HG03469 (cell line): ENCODE data around the gene GRSF1.
A peak's percentile ranks its signal among the peaks of the same experiment; 100 is the strongest.
"Not testable (repeated sequence)": the region's sequence is repeated elsewhere in the genome, so short reads cannot be mapped to it uniquely, and the experiment has no call there.

Experiments used
- ATAC-seq: cut with Tn5 transposase; IDR thresholded peaks from one replicate; pipeline ENCODE4 v1.9.1; 2021; ENCODE audit warnings: mild to moderate bottlenecking, moderate library complexity, moderate number of reproducible peaks; ENCODE audit not compliant: unreplicated experiment

The GRSF1 gene, protein sequence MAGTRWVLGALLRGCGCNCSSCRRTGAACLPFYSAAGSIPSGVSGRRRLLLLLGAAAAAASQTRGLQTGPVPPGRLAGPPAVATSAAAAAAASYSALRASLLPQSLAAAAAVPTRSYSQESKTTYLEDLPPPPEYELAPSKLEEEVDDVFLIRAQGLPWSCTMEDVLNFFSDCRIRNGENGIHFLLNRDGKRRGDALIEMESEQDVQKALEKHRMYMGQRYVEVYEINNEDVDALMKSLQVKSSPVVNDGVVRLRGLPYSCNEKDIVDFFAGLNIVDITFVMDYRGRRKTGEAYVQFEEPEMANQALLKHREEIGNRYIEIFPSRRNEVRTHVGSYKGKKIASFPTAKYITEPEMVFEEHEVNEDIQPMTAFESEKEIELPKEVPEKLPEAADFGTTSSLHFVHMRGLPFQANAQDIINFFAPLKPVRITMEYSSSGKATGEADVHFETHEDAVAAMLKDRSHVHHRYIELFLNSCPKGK

DNA sequence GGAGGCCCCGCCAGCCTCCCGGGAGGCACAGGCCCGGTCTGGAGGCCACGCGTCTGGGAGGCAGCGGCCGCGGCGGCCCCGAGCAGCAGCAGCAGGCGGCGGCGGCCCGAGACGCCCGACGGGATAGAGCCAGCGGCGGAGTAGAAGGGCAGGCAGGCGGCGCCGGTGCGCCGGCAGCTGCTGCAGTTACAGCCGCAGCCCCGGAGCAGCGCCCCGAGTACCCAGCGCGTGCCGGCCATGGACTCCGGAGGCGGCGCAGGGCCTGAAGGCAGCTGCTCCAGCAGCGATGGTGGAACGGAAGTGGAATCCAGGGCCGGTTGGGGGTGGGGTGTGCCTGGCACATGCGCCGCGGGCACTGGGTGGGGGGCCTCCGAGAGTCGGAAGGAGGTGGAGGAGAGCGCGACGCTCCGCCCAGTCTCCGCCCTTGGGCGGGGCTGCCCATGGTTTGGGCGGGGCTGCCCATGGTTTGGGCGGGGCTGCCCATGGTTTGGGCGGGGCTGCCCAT, at the start of gene GRSF1:
TSS of gene GRSF1 (minus strand) at position 302 of the 505 bp plus-strand sequence. CDS start at position 239, 63 bp downstream.
- ATAC-seq, result peak; percentile 42

DNA sequence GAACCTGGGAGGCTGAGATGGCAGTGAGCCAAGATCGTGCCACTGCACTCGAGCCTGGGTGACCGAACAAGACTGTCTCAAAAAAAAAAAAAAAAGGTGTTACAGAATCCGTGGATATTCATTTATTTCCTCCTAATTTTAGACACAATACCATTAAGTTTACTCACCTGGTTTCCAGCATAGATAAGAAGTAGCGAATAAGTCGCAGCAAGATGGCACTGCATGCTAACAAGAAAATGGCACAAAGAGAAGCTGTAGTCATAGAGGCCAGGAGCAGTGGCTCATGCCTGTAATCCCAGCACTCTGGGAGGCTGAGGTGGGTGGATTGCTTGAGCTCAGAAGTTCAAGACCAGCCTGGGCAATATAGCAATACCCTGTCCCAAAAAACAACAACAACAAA, 45.5 kb upstream of the GRSF1 start:
- no peak for ATAC-seq

DNA sequence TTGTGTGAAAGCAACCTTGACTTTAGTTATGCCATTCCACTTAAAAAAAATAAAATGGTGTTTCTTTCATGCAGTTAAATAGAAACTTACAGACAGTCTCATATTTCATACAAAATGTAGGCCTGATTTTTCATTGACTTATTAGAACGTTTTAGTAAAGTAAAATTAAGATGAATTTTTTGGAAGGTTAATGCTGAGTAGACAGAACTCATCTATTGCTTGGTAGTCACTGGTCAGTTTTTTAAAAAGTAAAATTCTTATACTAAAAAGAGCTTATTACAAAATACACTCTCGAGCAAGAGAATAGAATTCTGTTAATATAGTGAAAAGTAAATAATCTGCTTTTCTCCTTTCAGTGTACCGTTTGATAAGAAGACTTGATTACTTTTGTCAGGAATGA, 41.0 kb upstream of the GRSF1 start:
- no peak for ATAC-seq

DNA sequence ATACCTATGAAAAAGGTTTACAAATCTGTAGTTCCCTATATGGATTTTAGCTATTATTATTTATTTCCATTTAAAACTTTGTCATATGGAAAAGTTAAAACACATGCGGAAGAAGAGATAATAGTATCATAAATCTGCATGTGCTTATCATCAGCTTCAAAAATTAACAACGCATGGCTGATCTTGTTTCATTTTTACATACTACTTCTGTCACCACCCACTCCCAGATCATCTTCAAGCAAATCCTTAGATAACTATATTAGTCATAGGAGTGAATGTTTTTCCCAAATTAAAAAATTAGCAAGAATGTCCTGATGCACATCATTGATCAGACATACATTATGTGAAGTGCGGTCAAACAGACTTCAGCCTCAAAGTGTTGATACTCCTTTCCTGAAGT, 37.9 kb upstream of the GRSF1 start:
- ATAC-seq, result no peak

DNA sequence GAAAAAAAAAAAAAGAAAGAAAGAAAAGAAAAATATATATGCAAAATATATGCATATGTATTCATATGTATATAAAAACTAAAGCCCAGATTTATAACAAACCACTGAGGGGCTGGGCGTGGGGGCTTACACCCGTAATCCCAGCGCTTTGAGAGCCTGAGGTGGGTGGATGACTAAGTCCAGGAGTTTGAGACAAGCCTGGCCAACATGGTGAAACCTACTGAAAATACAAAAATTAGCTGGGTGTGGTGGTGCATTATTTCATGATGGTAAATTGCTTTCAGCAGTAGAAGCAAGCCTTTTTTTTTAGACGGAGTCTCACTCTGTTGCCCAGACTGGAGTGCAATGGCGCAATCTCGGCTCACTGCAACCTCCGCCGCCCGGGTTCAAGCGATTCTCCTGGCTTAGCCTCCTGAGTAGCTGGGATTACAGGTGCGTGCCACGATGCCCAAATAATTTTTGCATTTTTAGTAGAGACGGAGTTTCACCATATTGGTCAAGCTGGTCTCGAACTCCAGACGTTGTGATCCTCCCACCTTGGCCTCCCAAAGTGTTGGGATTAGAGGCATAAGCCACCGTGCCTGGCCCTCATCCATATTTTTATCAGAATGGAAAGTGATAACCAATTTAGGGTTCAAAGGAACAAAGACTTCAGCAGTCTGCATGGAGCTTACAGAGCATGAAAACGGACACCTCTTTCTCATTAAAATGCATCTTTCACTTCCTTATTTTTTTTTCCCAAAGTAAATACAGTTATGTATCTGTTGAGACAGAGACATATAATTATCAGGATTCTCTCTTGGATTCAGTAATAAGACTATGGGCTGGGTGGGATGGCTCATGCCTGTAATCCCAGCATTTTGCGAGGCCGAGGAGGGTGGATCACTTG, 34.8 kb upstream of the GRSF1 start:
- ATAC-seq, result peak; percentile 66

DNA sequence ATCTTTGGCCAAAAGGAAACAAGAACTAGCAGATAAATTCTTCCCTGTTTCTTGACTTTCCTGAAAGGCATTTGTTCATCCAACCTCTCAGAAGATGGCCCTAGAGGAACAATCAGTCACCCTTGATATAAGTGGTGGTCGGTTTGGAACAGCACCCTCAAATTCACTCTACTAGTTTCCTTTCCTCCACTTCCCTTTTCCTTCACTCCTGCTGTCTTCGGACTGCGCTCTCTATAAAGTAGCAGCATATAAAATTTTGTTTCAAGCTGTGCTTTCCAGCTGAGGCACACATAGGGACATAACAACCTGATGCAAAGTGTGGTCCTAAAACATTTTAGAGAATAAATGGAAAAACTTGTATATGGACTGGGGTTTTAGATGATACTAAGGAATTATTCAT, 33.5 kb upstream of the GRSF1 start:
- no peak for ATAC-seq

DNA sequence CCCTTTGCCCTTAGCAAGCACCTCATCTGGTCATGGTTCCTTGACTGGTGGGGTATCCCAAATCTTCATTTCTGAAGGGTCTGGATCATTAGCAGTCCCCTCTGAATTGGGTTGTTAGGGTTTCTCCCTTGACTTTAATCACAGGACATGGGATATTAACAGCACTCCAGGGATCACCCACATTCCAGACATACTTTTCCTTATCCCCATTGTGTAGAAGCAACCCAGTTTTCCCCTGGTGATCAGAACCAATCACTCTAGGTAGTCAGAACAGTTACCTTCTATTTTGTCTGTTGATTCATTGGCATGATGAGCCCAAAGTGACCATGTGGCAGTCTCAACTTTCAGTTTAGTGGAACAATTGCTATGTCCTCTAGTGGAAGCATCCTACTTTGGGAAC, 29.1 kb upstream of the GRSF1 start:
- no peak for ATAC-seq

DNA sequence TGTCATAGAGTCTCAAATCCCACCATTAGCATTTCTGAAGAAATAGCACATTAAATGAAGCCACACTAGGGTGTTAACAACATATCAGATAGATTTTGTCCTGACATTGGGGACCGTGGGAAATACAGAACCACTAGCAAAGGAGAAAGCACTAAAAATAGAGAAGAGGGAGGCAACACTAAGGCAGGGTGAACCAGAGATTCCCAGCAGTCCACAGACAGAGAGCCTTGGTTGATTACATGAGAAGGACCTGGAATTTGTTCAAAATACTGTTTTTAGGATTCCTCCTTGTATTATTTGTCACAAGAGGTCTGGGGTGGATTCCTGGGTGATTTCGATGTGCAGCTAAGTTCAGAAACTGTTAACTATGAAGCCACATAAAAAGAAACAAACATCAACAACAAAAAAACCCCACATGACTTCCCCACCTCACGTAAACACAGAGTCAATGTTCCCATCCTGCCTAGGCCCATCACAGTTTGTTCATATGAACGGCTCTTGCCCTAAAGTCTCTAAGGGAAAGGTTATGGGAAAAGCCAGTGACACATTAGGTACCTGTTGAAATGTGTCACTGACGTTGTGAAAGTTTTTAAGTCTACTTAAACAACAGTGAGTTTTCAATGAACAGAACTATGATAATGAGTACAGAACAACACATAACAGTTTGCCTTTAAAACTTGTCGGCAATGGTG, 23.6 kb upstream of the GRSF1 start:
- no peak for ATAC-seq

DNA sequence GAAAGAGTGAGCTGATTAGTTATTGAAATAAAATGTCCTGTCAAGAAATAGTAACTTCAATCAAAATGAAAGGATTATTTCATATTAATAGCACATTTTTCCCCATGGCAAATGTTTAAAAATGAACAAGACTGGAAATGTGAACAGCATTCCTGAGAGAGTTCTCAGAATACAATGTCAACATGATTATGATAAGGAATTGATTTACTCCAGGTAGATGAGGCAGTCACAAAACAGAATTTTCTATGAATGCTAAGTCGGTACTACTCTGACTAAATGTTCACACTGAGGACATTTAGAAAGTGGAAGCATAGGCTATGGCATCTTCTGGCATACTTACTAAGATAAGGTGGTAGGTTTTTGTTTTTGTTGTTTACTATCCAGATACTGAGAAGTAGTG, 19.4 kb upstream of the GRSF1 start:
- ATAC-seq, result no peak

DNA sequence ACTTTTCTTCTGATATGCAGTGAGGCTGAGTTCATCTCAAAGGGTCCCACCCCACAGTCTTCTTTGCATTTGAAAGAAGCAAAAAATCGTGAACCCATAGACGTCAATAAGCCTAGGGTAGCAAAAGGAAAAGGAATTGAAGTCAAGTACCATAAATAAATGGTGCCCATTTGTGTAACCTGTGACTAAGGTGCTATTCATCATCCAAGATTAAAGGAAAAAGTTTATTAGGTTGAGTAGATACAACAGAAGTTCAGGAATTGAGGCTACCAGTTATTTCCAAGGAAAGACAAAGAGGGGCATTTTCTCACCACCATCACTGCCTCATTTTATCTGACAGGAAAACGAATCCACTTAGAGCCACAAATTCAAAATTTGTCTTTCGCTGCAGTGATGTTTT, 18.8 kb upstream of the GRSF1 start:
- no peak for ATAC-seq

DNA sequence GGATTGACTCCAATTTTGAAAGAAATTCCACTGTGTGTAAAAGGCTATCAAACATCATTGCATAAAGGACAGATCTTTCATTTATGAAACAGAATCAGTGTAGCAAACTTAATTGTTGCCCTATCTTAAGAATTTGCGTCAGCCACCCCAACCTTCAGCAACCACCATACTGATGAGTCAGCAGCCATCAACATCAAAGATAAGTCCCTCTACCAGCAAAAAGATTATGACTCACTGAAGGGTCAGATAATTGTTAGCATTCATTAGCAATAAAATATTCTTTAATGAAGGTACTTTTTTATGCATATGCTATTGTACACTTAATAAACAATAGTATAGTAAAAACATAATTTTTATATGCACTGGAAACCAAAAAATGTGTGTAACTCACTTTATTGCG, 15.8 kb upstream of the GRSF1 start:
- ATAC-seq, result no peak

DNA sequence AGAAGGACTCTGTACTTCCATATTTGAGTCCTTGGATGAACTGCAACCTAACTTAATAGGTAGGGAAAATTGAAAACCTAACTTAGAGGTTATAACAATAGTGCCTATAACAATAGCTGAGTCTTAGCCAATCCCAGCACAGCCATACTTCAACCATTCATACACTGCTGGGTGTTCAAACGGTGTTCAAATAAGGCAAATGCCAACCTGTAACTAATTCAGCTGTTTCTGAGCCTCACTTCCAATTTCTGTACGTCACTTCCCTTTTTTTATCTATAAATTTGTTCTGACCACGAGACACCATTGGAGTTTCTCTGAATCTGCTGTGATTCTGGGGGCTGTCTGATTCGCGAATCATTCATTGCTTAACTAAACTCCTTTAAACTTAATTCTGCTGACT, 9.6 kb upstream of the GRSF1 start:
- ATAC-seq, result no peak

DNA sequence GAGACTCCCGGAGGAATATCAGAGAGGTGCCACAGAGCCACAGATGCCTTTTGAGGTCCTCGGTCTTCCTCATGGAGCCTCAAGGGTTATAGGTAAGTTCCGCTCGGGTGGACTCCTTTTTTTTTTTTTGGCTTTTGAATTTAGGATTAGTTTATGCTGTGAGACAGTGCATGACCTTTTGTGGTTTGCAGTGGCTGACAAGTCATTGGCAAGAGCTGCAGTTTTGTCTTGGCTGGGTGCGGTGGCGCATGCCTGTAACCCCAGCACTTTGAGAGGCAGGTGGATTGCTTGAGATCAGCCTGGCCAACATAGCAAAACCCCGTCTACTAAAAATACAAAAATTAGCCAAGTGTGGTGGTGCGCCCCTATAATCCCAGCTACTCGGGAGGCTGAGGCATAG, 4.5 kb upstream of the GRSF1 start:
- ATAC-seq, result peak; percentile 27

DNA sequence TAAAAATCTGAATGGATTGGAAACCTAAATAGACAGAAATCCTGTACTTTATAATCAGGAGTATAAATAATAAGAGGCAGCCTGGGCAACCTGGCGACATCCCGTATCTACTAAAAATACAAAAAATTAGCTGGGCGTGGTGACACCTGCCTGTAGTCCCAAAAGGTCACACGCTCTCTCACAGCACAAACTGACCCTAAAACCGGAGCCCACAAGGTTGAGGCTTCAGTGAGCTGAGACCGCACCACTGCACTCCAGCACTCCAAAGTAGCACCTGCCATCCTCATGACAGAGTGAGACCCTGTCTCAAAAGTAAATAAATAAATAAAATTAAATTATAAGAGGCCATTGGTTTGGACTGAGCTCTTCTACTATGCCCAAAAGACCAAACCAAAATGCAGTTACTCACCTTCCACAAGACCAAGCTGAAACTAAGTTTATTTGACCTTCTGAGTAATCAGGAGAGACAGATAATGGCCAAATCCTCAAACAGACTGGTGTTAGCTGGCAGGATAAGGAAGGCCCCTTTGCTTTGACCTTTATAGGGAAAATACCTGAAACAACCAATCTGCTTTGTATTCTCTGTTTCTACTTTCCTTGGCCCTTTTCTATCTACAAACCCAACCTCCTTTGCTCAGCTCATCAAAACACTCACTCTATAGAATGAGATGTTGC, 3.2 kb upstream of the GRSF1 start:
- no peak for ATAC-seq

DNA sequence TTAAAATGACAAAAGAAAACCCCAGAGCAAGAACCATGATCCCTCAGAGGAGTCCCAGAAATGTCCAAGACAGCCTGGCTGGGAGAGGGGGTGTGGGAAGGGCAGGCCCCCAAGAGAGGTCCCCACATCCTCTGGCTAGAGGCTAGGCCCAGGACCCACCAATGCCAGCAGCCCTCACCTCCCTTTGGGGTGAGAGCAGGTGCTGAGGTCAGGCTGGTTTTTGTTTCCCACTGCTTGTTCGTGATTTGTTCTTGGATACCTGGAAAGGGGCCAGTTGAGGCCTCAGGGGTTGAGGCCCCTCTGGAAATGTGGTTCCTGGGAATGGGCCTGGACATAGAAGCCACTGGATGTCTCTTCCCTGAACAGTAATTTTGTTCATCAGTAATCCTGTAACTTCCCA, 2.3 kb upstream of the GRSF1 start:
- ATAC-seq, result no peak

DNA sequence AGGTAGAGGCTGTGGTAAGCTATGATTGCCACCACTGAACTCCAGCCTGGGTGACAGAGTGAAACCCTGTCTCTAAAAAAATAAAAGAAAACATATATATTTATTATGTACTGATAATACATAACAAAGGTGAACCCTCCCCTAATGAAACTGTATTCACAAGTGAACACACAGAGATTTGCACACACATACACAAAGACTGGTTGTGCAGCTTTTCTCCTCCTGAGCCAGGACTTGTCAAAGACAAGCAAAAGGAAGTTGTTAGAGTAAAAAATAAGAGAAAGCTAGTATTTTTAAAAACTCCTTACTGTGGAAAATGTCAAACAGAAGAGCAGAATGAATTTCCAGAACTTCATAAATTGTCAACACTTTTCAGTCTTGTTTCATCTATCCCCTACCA, 1.5 kb upstream of the GRSF1 start:
- no peak for ATAC-seq

DNA sequence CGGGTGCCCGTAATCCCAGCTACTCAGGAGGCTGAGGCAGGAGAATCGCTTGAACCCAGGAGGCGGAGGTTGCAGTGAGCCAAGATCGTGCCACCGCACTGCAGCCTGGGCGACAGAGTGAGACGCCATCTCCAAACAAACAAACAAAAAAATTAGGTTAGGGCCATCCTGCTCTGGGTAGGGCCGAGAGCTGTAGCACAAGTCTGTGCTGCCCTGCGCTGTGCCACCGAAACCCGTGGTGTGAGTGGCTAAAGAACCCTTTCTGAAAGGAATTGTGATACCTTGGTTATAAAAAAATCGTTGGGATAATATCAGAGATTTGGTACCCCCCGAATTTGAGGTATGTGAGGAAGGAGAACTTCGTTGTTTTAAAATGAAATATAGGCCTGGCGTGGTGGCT, 941 bp upstream of the GRSF1 start:
- not testable (repeated sequence) for ATAC-seq

DNA sequence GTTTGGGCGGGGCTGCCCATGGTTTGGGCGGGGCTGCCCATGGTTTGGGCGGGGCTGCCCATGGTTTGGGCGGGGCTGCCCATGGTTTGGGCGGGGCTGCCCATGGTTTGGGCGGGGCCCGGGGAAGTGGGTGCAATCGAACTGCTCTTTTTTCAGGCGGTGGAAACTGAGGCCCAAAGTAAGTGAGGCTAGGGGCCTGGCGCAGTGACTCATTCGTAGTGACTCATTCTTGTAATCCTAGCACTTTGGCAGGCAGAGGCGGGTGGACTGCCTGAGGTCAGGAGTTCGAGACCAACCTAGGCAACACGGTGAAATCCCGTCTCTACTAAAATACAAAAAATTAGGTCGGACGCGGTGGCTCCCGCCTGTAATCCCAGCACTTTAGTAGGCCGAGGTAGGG, 447 bp upstream of the GRSF1 start:
- ATAC-seq, result not testable (repeated sequence)

DNA sequence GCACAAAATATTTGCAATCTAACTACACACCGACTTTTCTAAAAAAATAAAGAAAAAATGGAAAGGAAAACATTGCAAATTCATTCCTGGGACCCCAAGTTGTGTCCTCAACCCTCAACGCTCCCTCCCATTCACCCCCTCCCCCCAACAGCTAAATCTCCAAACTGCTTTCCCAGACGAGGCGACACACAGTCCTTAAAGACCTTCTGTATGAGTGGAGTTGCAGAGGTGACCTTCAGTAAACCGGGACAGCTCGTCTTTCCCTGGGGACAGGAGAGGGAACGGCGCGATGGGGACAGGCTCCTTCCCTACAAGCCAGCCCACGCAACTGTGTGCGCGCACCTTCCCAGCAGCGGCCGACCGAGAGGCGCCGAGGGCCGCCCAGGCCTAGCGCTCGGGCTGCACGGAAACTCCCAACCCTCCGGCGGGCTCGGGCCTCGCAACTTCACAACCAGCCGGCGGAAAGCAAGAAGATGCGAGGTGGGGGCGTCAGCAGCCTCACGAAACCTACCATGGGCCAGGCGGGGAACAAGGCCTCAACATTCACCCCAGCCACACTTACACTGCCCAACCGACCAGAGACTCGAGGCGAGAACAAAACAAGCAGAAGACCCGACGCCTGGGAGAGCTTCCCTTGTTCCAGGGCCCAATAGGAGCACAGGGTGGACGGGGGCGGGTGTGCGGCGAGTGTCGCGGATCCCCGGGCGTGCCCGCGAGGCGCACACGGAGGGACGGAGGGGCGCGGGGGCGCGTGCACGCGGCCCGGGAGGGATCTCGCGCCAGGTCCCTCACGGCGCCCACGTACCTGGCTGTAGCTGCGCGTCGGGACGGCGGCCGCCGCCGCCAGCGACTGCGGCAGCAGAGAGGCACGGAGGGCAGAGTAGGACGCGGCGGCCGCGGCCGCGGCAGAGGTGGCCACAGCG, 763 bp downstream of the GRSF1 start:
- ATAC-seq, result peak; percentile 39
